Mucosa of rectum (tissue), 2 donors: ENCODE data around the gene HIGD1C.
"Not testable (repeated sequence)": the region's sequence is repeated elsewhere in the genome, so short reads cannot be mapped to it uniquely, and the experiment has no call there.

Experiments
- H3K27ac ChIP-seq, 2 donors: one replicate each; pipeline ENCODE4 v1.7.0; 2013; ENCODE audit warnings: inconsistent platforms in 2 of 2, low read depth in 2 of 2, low read length in 2 of 2
- H3K27me3 ChIP-seq, 2 donors: one replicate each; pipeline ENCODE4 v1.7.0; 2013; ENCODE audit warnings: low read length in 2 of 2; ENCODE audit not compliant: control insufficient read depth in 2 of 2, insufficient read depth in 2 of 2
- H3K36me3 ChIP-seq, 2 donors: one replicate each; pipeline ENCODE4 v1.7.0; 2013; ENCODE audit warnings: low read length in 2 of 2; ENCODE audit not compliant: control insufficient read depth in 2 of 2, insufficient read depth in 2 of 2
- H3K4me1 ChIP-seq, 2 donors: one replicate each; pipeline ENCODE4 v1.7.0; 2013; ENCODE audit warnings: low read length in 2 of 2, mild to moderate bottlenecking in 1 of 2; ENCODE audit not compliant: control insufficient read depth in 2 of 2, insufficient read depth in 2 of 2
- H3K4me3 ChIP-seq, 2 donors: one replicate each; pipeline ENCODE4 v1.7.0; 2013; ENCODE audit warnings: low read length in 2 of 2
- H3K9ac ChIP-seq, 2 donors: one replicate each; pipeline ENCODE4 v1.7.0; 2013; ENCODE audit warnings: low read length in 2 of 2, low read depth in 1 of 2, mild to moderate bottlenecking in 1 of 2
- H3K9me3 ChIP-seq, 2 donors: one replicate each; pipeline ENCODE4 v1.7.0; 2013; ENCODE audit warnings: low read length in 2 of 2; ENCODE audit not compliant: control insufficient read depth in 2 of 2
- donor health status: healthy.
- donor health status: Normal muscosa, but diverticular disease.

Gene HIGD1C

GRCh38 chr12:50951112-50951511 is 1.2 kb upstream of the HIGD1C start:
- no peaks in the 10 kb centered on the region for H3K4me1 ChIP-seq
- H3K9ac ChIP-seq: no peak overlapping the region
- no peaks in the 10 kb centered on the region for H3K27me3 ChIP-seq
- no peaks in the 10 kb centered on the region for H3K9me3 ChIP-seq
- H3K4me3 ChIP-seq: no peak overlapping the region
- no peaks in the 10 kb centered on the region for H3K36me3 ChIP-seq
- no peak overlapping the region for H3K27ac ChIP-seq

- H3K27me3 ChIP-seq: no peaks in the 10 kb centered on the region
- no peaks in the 10 kb centered on the region for H3K9me3 ChIP-seq
- no peak overlapping the region for H3K27ac ChIP-seq
- H3K36me3 ChIP-seq: no peaks in the 10 kb centered on the region
- H3K4me3 ChIP-seq: no peak overlapping the region
- H3K4me1 ChIP-seq: no peaks in the 10 kb centered on the region
- H3K9ac ChIP-seq: no peak overlapping the region
These were observed 703 bp downstream of the HIGD1C start for GRCh38 chr12:50953047-50953446.

GRCh38 chr12:50954789-50955188 is 2.4 kb downstream of the HIGD1C start:
- H3K4me1 ChIP-seq, H3K9ac ChIP-seq, H3K27ac ChIP-seq, H3K9me3 ChIP-seq, H3K4me3 ChIP-seq, H3K27me3 ChIP-seq, H3K36me3 ChIP-seq: not testable (repeated sequence)

- Histone ChIP-seq H3K4me1 (no peaks in the 10 kb centered on the region), H3K9ac (no peak overlapping the region), H3K27ac (no peak overlapping the region), H3K27me3 (no peaks in the 10 kb centered on the region), H3K36me3 (no peaks in the 10 kb centered on the region), H3K4me3 (no peak overlapping the region), H3K9me3 (no peaks in the 10 kb centered on the region)
These were observed 2.9 kb downstream of the HIGD1C start for GRCh38 chr12:50955288-50955687.

GRCh38 chr12:50955697-50956096 is 3.4 kb downstream of the HIGD1C start:
- no peaks in the 10 kb centered on the region for H3K9me3 ChIP-seq
- no peaks in the 10 kb centered on the region for H3K27me3 ChIP-seq
- no peaks in the 10 kb centered on the region for H3K36me3 ChIP-seq
- no peaks in the 10 kb centered on the region for H3K4me1 ChIP-seq
- H3K27ac ChIP-seq: no peak overlapping the region
- no peak overlapping the region for H3K9ac ChIP-seq
- no peak overlapping the region for H3K4me3 ChIP-seq

- H3K9me3 ChIP-seq: no peaks in the 10 kb centered on the region
- H3K4me3 ChIP-seq: no peak overlapping the region
- no peak overlapping the region for H3K9ac ChIP-seq
- H3K4me1 ChIP-seq: no peaks in the 10 kb centered on the region
- H3K36me3 ChIP-seq: no peaks in the 10 kb centered on the region
- H3K27me3 ChIP-seq: no peaks in the 10 kb centered on the region
- no peak overlapping the region for H3K27ac ChIP-seq
These were observed 7.8 kb downstream of the HIGD1C start for GRCh38 chr12:50960130-50960529.

DNA sequence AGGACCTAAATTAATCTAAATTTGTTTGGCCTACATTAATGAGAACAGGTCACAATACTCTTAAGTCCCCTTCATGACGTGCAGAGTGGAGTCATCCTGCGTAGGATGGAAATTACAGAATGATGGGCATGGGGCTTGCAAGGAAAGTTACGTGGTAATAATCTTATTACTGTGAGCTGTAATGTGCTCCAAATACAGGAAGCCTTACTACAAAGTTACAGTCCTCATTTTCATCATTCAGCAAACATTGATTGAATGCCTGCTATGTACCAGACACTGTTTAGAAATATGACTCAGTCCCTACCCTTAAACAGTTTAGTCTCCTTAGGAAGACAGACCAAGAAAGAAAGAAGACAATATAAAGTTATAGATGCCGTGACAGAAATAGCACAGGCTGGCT is 9.4 kb downstream of the HIGD1C start:
- H3K27ac ChIP-seq: no peak overlapping the region
- no peaks in the 10 kb centered on the region for H3K4me1 ChIP-seq
- no peaks in the 10 kb centered on the region for H3K36me3 ChIP-seq
- no peak overlapping the region for H3K9ac ChIP-seq
- H3K9me3 ChIP-seq: no peaks in the 10 kb centered on the region
- H3K27me3 ChIP-seq: no peaks in the 10 kb centered on the region
- H3K4me3 ChIP-seq: no peak overlapping the region

DNA sequence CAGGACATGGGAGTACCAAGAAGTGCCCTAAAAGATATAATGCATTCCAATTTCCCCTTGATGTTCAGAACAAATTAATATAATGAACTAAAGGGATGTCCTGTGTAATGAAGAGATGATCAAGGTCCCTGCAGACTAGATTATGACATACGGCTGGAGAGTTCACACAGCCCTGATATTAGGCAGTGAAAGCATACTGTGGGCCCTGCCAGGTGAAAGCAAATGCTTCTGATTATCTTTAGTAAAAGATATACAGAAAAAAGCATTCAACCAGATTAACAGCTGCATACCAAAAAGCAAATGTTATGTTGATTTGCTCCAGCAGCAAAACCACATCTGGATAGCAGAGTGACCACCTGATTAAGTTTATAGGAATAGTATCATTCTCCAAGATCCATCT is 12.1 kb downstream of the HIGD1C start:
- no peak overlapping the region for H3K27ac ChIP-seq
- no peaks in the 10 kb centered on the region for H3K4me1 ChIP-seq
- no peaks in the 10 kb centered on the region for H3K27me3 ChIP-seq
- H3K4me3 ChIP-seq: no peak overlapping the region
- no peaks in the 10 kb centered on the region for H3K36me3 ChIP-seq
- no peak overlapping the region for H3K9ac ChIP-seq
- H3K9me3 ChIP-seq: no peaks in the 10 kb centered on the region

- Histone ChIP-seq H3K4me3 (no peak overlapping the region), H3K9ac (no peak overlapping the region), H3K36me3 (peaks cover 6 to 7% of the 10 kb centered on the region in 2 donors), H3K27me3 (no peaks in the 10 kb centered on the region), H3K9me3 (no peaks in the 10 kb centered on the region), H3K27ac (no peak overlapping the region), H3K4me1 (no peaks in the 10 kb centered on the region)
These were observed 19.6 kb downstream of the HIGD1C start for GRCh38 chr12:50971946-50972345.

DNA sequence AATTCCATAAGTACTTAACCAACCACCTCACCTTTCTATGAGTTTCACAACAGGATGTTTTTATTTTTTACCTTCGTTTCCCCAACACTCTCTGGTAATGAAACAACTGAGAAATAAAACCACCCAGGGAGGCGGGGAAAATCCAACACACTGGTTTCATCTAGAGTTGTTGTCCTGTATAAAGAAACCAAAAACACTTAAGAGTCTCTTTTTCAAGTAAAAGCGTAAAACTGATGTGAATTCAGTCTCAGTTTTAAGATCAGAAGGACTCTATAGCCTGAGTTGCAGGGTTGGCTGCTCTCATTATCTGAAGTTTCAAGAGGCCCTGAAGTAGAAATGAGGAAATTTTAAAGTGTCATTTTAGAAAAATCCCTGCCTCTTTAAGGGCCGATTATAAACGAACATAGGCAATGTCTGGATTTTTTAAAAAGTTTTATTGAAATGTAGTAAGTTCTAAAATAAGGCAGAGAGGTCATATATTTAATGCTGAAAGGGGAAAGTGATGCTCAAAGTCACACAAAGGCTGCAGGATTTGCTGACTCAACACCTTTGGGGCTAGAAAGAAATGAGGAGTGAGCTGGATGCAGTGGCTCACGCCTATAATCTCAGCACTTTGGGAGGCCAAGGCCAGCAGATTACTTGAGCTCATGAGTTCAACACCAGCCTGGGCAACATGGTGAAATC is 27.2 kb downstream of the HIGD1C start:
- Histone ChIP-seq H3K9ac (no peak overlapping the region), H3K27me3 (no peaks in the 10 kb centered on the region), H3K4me3 (no peak overlapping the region), H3K9me3 (no peaks in the 10 kb centered on the region), H3K27ac (no peak overlapping the region), H3K4me1 (peaks cover 7 to 9% of the 10 kb centered on the region in 2 donors), H3K36me3 (no peaks in the 10 kb centered on the region)

DNA sequence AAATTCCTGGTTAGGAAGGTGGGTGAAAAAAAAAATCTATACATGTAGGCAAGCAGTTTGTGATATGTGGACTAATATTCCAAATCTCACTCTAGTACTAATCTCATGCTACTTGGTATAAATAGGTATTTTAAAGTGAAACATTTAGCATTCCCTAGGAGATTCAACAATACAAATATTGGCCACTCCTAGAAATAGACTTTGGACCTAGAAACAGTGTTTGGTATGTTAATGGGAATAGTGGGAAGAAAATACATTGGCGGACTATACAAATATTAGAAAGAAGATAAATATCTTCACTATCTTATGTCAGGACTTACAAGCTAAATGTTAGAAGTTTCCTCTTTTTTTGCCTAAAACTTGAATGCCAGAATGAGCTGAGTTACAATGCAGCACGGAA is 28.2 kb downstream of the HIGD1C start:
- Histone ChIP-seq H3K36me3 (no peaks in the 10 kb centered on the region), H3K9ac (no peak overlapping the region), H3K4me3 (no peak overlapping the region), H3K27me3 (no peaks in the 10 kb centered on the region), H3K27ac (no peak overlapping the region), H3K4me1 (peaks cover 7 to 12% of the 10 kb centered on the region in 2 donors), H3K9me3 (no peaks in the 10 kb centered on the region)
